GM12878 (cell line): ENCODE results near the gene WWOX. TPM values are rescaled to one million over a fixed set of nuclear protein-coding genes. Genes with fewer than 3 reads are reported as not detected.

Source experiments
- ATAC-seq: fragments of 200-7000 bp; cut with Tn5 transposase; 3 replicates; pipeline ENCODE4 v1.9.1; 2020; ENCODE audit warnings: mild to moderate bottlenecking, moderate library complexity
- BruUV-seq: library from RNA; stranded (reverse); fragments of 400-500 nt; replicated peaks from 2 replicates; lab custom pipeline; 2021; lab: Mats Ljungman, UMichigan
- CTCF ChIA-PET: fragments of 300-600 bp; sonication (Branson Sonifier 250); formaldehyde crosslinking; extraction: SDS; loops from one replicate; lab custom pipeline; 2021; ENCODE audit warnings: inconsistent platforms; lab: Yijun Ruan, JAX
- POLR2A ChIA-PET: fragments of 350-600 bp; formaldehyde crosslinking; extraction: SDS; loops from one replicate; lab custom pipeline; 2021; ENCODE audit warnings: inconsistent platforms; lab: Charles Lee
- RAD21 ChIA-PET: fragments of 300-600 bp; sonication (Branson Sonifier 250); formaldehyde crosslinking; loops from one replicate; lab custom pipeline; 2023; ENCODE audit warnings: antibody characterized with exemption; ENCODE audit not compliant: unreplicated experiment; lab: Charles Lee
- SMC1A ChIA-PET: fragments of 300-600 bp; sonication (Branson Sonifier 250); formaldehyde crosslinking; loops from one replicate; lab custom pipeline; 2023; ENCODE audit not compliant: unreplicated experiment, uncharacterized antibody; lab: Charles Lee
- DNase-seq: peaks from one replicate; pipeline ENCODE4 v3.0.0-alpha.2; 2011; ENCODE audit warnings: low read depth, low spot score
- FAIRE-seq: peaks from 3 replicates; lab custom pipeline; 2011; peaks lifted over from hg19 to GRCh38; lab: Jason Lieb, UNC
- H2AFZ ChIP-seq: 2 replicates; pipeline ENCODE4 v1.6.0; 2011; ENCODE audit warnings: low read depth, low read length, control low read depth; ENCODE audit not compliant: control insufficient read depth
- H3K27ac ChIP-seq: 2 replicates; pipeline ENCODE4 v1.5.1; 2011; ENCODE audit warnings: control low read depth; ENCODE audit not compliant: control insufficient read depth, insufficient read depth
- H3K27me3 ChIP-seq, 2 experiments: replicated peaks in 1 of 2; 2 replicates each; pipeline versions ENCODE4 v1.6.0 to v1.6.1; 2011; ENCODE audit warnings: low read length in 1 of 2; ENCODE audit not compliant: control insufficient read depth in 2 of 2, insufficient read depth in 2 of 2
- H3K36me3 ChIP-seq, 2 experiments: 2 replicates each; pipeline ENCODE4 v1.5.1; 2011; ENCODE audit warnings: low read length in 1 of 2; ENCODE audit not compliant: control insufficient read depth in 2 of 2, insufficient read depth in 2 of 2
- H3K4me1 ChIP-seq: 2 replicates; pipeline ENCODE4 v1.6.1; 2011; ENCODE audit warnings: mild to moderate bottlenecking, low read length, moderate library complexity, mixed read lengths; ENCODE audit not compliant: control insufficient read depth, insufficient read depth
- H3K4me2 ChIP-seq: 2 replicates; pipeline ENCODE4 v1.6.0; 2011; ENCODE audit warnings: control low read depth; ENCODE audit not compliant: control insufficient read depth, insufficient read depth
- H3K4me3 ChIP-seq: fragments of 200-600 bp; sonication (generic); 2 replicates; pipeline ENCODE4 v1.5.1; 2016
- H3K79me2 ChIP-seq: 2 replicates; pipeline ENCODE4 v1.6.0; 2011; ENCODE audit warnings: low read length; ENCODE audit not compliant: control insufficient read depth, insufficient read depth
- H3K9ac ChIP-seq: 2 replicates; pipeline ENCODE4 v1.8.0; 2011; ENCODE audit warnings: low read length, control low read depth, mixed read lengths; ENCODE audit not compliant: control insufficient read depth, insufficient read depth
- H3K9me3 ChIP-seq: replicated peaks from 3 replicates; pipeline ENCODE4 v1.5.1; 2011; ENCODE audit warnings: mild to moderate bottlenecking, low read length; ENCODE audit not compliant: control insufficient read depth, insufficient read depth
- H4K20me1 ChIP-seq: 2 replicates; pipeline ENCODE4 v1.6.0; 2011; ENCODE audit not compliant: control insufficient read depth, insufficient read depth
- BCL11A ChIP-seq: IDR thresholded peaks from 2 replicates; pipeline ENCODE4 v1.6.1; 2011; ENCODE audit warnings: low read depth, low read length
- BHLHE40 ChIP-seq, 2 experiments: fragments of 450-650 bp in 1 of 2; IDR thresholded peaks; 2 replicates each; pipeline ENCODE4 v1.6.1; 2011 to 2017; ENCODE audit warnings: low read depth in 2 of 2, borderline replicate concordance in 1 of 2, improper control_type of control experiment in 1 of 2, low read length in 1 of 2, mild to moderate bottlenecking in 1 of 2
- ELK1 ChIP-seq: IDR thresholded peaks from 2 replicates; pipeline ENCODE4 v1.6.1; 2012; ENCODE audit warnings: low read depth, low read length, improper control_type of control experiment
- IRF5 ChIP-seq: fragments of 450-650 bp; IDR thresholded peaks from 2 replicates; pipeline ENCODE4 v1.6.1; 2017; ENCODE audit warnings: borderline replicate concordance
- KLF5 ChIP-seq: fragments of 450-650 bp; IDR thresholded peaks from 2 replicates; pipeline ENCODE4 v1.6.1; 2014; ENCODE audit warnings: mild to moderate bottlenecking; ENCODE audit not compliant: partially characterized antibody
- MYB ChIP-seq: fragments of 150-350 bp; IDR thresholded peaks from 2 replicates; pipeline ENCODE4 v1.6.1; 2014; ENCODE audit warnings: mild to moderate bottlenecking, low read depth, low read length, borderline replicate concordance
- MYC ChIP-seq: IDR thresholded peaks from 2 replicates; pipeline ENCODE4 v1.6.1; 2011; ENCODE audit warnings: mild to moderate bottlenecking, low read length, moderate library complexity, inconsistent platforms; ENCODE audit not compliant: insufficient read depth, insufficient replicate concordance, insufficient read length, severe bottlenecking
- PAX8 ChIP-seq: fragments of 450-650 bp; IDR thresholded peaks from 2 replicates; pipeline ENCODE4 v1.6.1; 2017; ENCODE audit warnings: mild to moderate bottlenecking, moderate library complexity
- PBX3 ChIP-seq: IDR thresholded peaks from 2 replicates; pipeline ENCODE4 v1.6.1; 2011; ENCODE audit warnings: mild to moderate bottlenecking, low read depth, low read length, moderate library complexity; ENCODE audit not compliant: insufficient replicate concordance
- RAD51 ChIP-seq: fragments of 450-650 bp; IDR thresholded peaks from 2 replicates; pipeline ENCODE4 v1.6.1; 2016; ENCODE audit warnings: moderate library complexity, mild to moderate bottlenecking, inconsistent platforms
- RUNX3 ChIP-seq: IDR thresholded peaks from 2 replicates; pipeline ENCODE4 v1.6.1; 2012; ENCODE audit warnings: low read length, inconsistent platforms
- TARDBP ChIP-seq: IDR thresholded peaks from 2 replicates; pipeline ENCODE4 v1.6.1; 2016; ENCODE audit warnings: borderline replicate concordance
- YBX1 ChIP-seq: fragments of 450-650 bp; IDR thresholded peaks from 2 replicates; pipeline ENCODE4 v1.6.1; 2016; ENCODE audit warnings: antibody characterized with exemption
- ZNF384 ChIP-seq: IDR thresholded peaks from 2 replicates; pipeline ENCODE4 v1.6.1; 2012; ENCODE audit warnings: low read depth, mild to moderate bottlenecking, low read length, improper control_type of control experiment, borderline replicate concordance
- WGBS: methylation state at CpG from one replicate; pipeline ENCODE4 v1.1.6; 2016; ENCODE audit warnings: low lambda C conversion rate; ENCODE audit not compliant: insufficient replicate concordance, insufficient coverage; ENCODE audit errors: missing lambda C conversion rate; 5-methylcytosine and 5-hydroxymethylcytosine counted together
- in situ Hi-C: fragments of 300-500 bp; cut with MboI; formaldehyde crosslinking; loops from 9 replicates; pipeline ENCODE4 v1.14.3; 2018; ENCODE audit warnings: mixed read lengths
- intact Hi-C: fragments of 100-400 bp; cut with micrococcal nuclease; formaldehyde crosslinking; loops from one replicate; pipeline ENCODE4 v1.14.2; 2022; ENCODE audit not compliant: unreplicated experiment
- polyA plus RNA-seq, 11 experiments: library from polyadenylated mRNA; depleted of rRNA in 4 of 11; unstranded in 6 of 11; stranded (reverse) in 5 of 11; fragments of >200 nt; fragmentation: Nextera tagmentation in 4 of 11; fragmentation: Illumina TruSeq in 1 of 11; extraction: Ambion mirVana in 4 of 11; extraction: Trizol in 1 of 11; gene quantifications; 1 replicate in 1 of 11; 2 replicates in 10 of 11; pipeline versions ENCODE4 v1.2.1 to v1.2.3, GENCODE V29; 2011 to 2016; ENCODE audit warnings: inconsistent platforms in 2 of 11, missing spikeins in 2 of 11, low read depth in 1 of 11
- total RNA-seq, 4 experiments: library from RNA; depleted of rRNA in 3 of 4; stranded (reverse); fragments of >200 nt in 3 of 4; fragmentation: Illumina TruSeq in 1 of 4; extraction: Trizol in 1 of 4; gene quantifications; 2 replicates each; pipeline versions ENCODE4 v1.2.1 to v1.2.3, GENCODE V29; 2013 to 2021

The WWOX gene
- total and polyA plus RNA-seq, 10 of the 15 experiments (the other 5 are each of a cell fraction or from before 2014, with no cell fraction given) = 2.8 to 24.4 (median 17.8) TPM

GRCh38 chr16:78281115-78281514, 181.7 kb downstream of the WWOX start:
- RAD21 ChIA-PET = no interaction called here
- no peaks in the 10 kb centered on the region for H3K4me1 ChIP-seq
- H3K4me2 ChIP-seq = no peak overlapping the region
- WGBS = 54% methylated on average over 6 of the region's 6 CpGs
- no peaks in the 10 kb centered on the region for H3K9me3 ChIP-seq
- no peak overlapping the region for H3K9ac ChIP-seq
- no peaks in the 10 kb centered on the region for H4K20me1 ChIP-seq
- H3K36me3 ChIP-seq = no peaks in the 10 kb centered on the region
- SMC1A ChIA-PET = no interaction called here
- no peaks in the 10 kb centered on the region for H3K79me2 ChIP-seq
- no peak overlapping the region for H3K27ac ChIP-seq
- CTCF ChIA-PET = no interaction called here
- TF ChIP-seq RUNX3 (no peak), BHLHE40 (IDR thresholded peaks at IDR 0.05; ENCODE audit: borderline replicate concordance in 1 of 2, low read depth in 2 of 2, low read length in 1 of 2) (no peak)
- no TSS peak for BruUV-seq
- ATAC-seq = no peak
- H3K4me3 ChIP-seq = no peak overlapping the region
- no peak for FAIRE-seq
- POLR2A ChIA-PET = no interaction called here
- no peaks in the 10 kb centered on the region for H3K27me3 ChIP-seq
- H2AFZ ChIP-seq = no peak overlapping the region
- no peak for DNase-seq
- in situ Hi-C loops (no loop called here), intact Hi-C loops (no loop called here)

- in situ Hi-C loops (no loop called here), intact Hi-C loops (no loop called here)
- H4K20me1 ChIP-seq = no peaks in the 10 kb centered on the region
- 54% methylated on average over 10 of the region's 11 CpGs for WGBS
- SMC1A ChIA-PET = interaction anchor here (0.6 kb wide), 1 partner anchor 1109 kb away, joined by 3 read pairs; no protein-coding TSS in a partner anchor
- ATAC-seq = no peak
- no TSS peak for BruUV-seq
- no peak overlapping the region for H2AFZ ChIP-seq
- H3K9me3 ChIP-seq = no peaks in the 10 kb centered on the region
- CTCF ChIA-PET = interaction anchor here (1.3 kb wide), 1 partner anchor 16 kb away, joined by 3 read pairs; no protein-coding TSS in a partner anchor
- H3K4me1 ChIP-seq = no peaks in the 10 kb centered on the region
- no peak for FAIRE-seq
- TF ChIP-seq YBX1 = no peak
- no peak for TF ChIP-seq MYB
- TF ChIP-seq RAD51 = no peak
- no peak for TF ChIP-seq PBX3
- no peak for TF ChIP-seq TARDBP
- no peak for TF ChIP-seq KLF5
- TF ChIP-seq ELK1 = no peak
- no peak for TF ChIP-seq PAX8
- no peak for TF ChIP-seq IRF5
- TF ChIP-seq MYC = no peak
- no peak for TF ChIP-seq BCL11A
- no peak for TF ChIP-seq ZNF384
- RAD21 ChIA-PET = no interaction called here
- no peak overlapping the region for H3K9ac ChIP-seq
- H3K36me3 ChIP-seq = no peaks in the 10 kb centered on the region
- no peak overlapping the region for H3K4me2 ChIP-seq
- H3K4me3 ChIP-seq = no peak overlapping the region
- no peaks in the 10 kb centered on the region for H3K27me3 ChIP-seq
- H3K27ac ChIP-seq = no peak overlapping the region
- DNase-seq = no peak
- H3K79me2 ChIP-seq = no peaks in the 10 kb centered on the region
- POLR2A ChIA-PET = no interaction called here
Observed at GRCh38 chr16:78283548-78284251, 184.2 kb downstream of the WWOX start.
